MCF 10A (cell line): Measurements from ENCODE around the gene MLLT10. TPM values are rescaled to one million over a fixed set of nuclear protein-coding genes. Genes with fewer than 3 reads are reported as not detected.

ENCODE experiments used
- BruUV-seq: library from RNA; stranded (reverse); fragments of 400-500 nt; replicated peaks from 2 replicates; lab custom pipeline; 2021; lab: Mats Ljungman, UMichigan
- CTCF ChIA-PET: fragments of 300-600 bp; sonication (Branson Sonifier 250); formaldehyde crosslinking; extraction: SDS; loops from one replicate; lab custom pipeline; 2021; ENCODE audit warnings: antibody characterized with exemption, inconsistent platforms; lab: Yijun Ruan, JAX
- POLR2A ChIA-PET: fragments of 300-600, 350-650 bp; sonication (Branson Sonifier 250); formaldehyde crosslinking; extraction: SDS; loops from one replicate; lab custom pipeline; 2020; ENCODE audit warnings: antibody characterized with exemption, inconsistent platforms; lab: Yijun Ruan, JAX
- DNase-seq: peaks from one replicate; pipeline ENCODE4 v3.0.0-alpha.2; 2018; ENCODE audit not compliant: unreplicated experiment
- H3K27ac Mint-ChIP-seq: one replicate; pipeline ENCODE4 v1.8.0; 2022; ENCODE audit warnings: mild to moderate bottlenecking, low read depth, mixed read lengths; ENCODE audit not compliant: unreplicated experiment
- H3K27me3 Mint-ChIP-seq: one replicate; pipeline ENCODE4 v1.8.0; 2022; ENCODE audit warnings: mixed read lengths; ENCODE audit not compliant: insufficient read depth, unreplicated experiment
- H3K36me3 Mint-ChIP-seq: one replicate; pipeline ENCODE4 v1.8.0; 2022; ENCODE audit warnings: mild to moderate bottlenecking, moderate library complexity, mixed read lengths; ENCODE audit not compliant: insufficient read depth, unreplicated experiment
- H3K4me1 Mint-ChIP-seq: one replicate; pipeline ENCODE4 v1.8.0; 2022; ENCODE audit warnings: mixed read lengths; ENCODE audit not compliant: insufficient read depth, unreplicated experiment
- H3K4me3 Mint-ChIP-seq: one replicate; pipeline ENCODE4 v1.8.0; 2022; ENCODE audit warnings: mild to moderate bottlenecking, moderate library complexity, mixed read lengths; ENCODE audit not compliant: unreplicated experiment
- H3K9me3 Mint-ChIP-seq: one replicate; pipeline ENCODE4 v1.8.0; 2022; ENCODE audit warnings: mixed read lengths; ENCODE audit not compliant: unreplicated experiment
- intact Hi-C: fragments of 100-400 bp; cut with micrococcal nuclease; formaldehyde crosslinking; loops from 2 replicates; pipeline ENCODE4 v1.14.1; 2022
- total RNA-seq: library from RNA; stranded (reverse); gene quantifications from 2 replicates; pipeline ENCODE4 v1.2.3, GENCODE V29; 2022
- TF ChIP-seq, protein P1 (sequence below): fragments of 200-600 bp; IDR thresholded peaks from one replicate; pipeline ENCODE4 v1.8.0; 2022; ENCODE audit warnings: antibody characterized with exemption, mild to moderate bottlenecking; ENCODE audit not compliant: unreplicated experiment

Gene MLLT10
- total RNA-seq, 1 experiment from 2014 or later = 47.5 TPM

GRCh38 chr10:21753497-21754270 is 219.7 kb downstream of the MLLT10 start:
- no peak overlapping the region for H3K4me3 Mint-ChIP-seq
- TF ChIP-seq, protein P1, sequence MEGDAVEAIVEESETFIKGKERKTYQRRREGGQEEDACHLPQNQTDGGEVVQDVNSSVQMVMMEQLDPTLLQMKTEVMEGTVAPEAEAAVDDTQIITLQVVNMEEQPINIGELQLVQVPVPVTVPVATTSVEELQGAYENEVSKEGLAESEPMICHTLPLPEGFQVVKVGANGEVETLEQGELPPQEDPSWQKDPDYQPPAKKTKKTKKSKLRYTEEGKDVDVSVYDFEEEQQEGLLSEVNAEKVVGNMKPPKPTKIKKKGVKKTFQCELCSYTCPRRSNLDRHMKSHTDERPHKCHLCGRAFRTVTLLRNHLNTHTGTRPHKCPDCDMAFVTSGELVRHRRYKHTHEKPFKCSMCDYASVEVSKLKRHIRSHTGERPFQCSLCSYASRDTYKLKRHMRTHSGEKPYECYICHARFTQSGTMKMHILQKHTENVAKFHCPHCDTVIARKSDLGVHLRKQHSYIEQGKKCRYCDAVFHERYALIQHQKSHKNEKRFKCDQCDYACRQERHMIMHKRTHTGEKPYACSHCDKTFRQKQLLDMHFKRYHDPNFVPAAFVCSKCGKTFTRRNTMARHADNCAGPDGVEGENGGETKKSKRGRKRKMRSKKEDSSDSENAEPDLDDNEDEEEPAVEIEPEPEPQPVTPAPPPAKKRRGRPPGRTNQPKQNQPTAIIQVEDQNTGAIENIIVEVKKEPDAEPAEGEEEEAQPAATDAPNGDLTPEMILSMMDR = no peak
- H3K27me3 Mint-ChIP-seq = no peaks in the 10 kb centered on the region
- peaks cover 10% of the 10 kb centered on the region for H3K36me3 Mint-ChIP-seq
- H3K4me1 Mint-ChIP-seq = peaks cover 6% of the 10 kb centered on the region
- no peak for DNase-seq
- POLR2A ChIA-PET = interaction anchor here (0.7 kb wide), 1 partner anchor 50 kb away, joined by 4 read pairs; no protein-coding TSS in a partner anchor
- no TSS peak for BruUV-seq
- intact Hi-C loops = no loop called here
- H3K9me3 Mint-ChIP-seq = no peaks in the 10 kb centered on the region
- CTCF ChIA-PET = no interaction called here
- H3K27ac Mint-ChIP-seq = no peak overlapping the region

GRCh38 chr10:21754410-21755011 is 220.5 kb downstream of the MLLT10 start:
- intact Hi-C loops = no loop called here
- Mint-ChIP-seq H3K36me3 (peaks cover 10% of the 10 kb centered on the region), H3K4me1 (peaks cover 6% of the 10 kb centered on the region), H3K27me3 (no peaks in the 10 kb centered on the region), H3K9me3 (no peaks in the 10 kb centered on the region), H3K27ac (no peak overlapping the region), H3K4me3 (no peak overlapping the region)
- CTCF ChIA-PET = no interaction called here
- DNase-seq = no peak
- BruUV-seq = no TSS peak
- POLR2A ChIA-PET = interaction anchor here (0.6 to 0.7 kb wide), 2 partner anchors 51 to 1019 kb away, joined by 3 to 4 read pairs; no protein-coding TSS in a partner anchor
- TF ChIP-seq, protein P1 = no peak

- Mint-ChIP-seq H3K36me3 (peaks cover 6% of the 10 kb centered on the region), H3K27ac (no peak overlapping the region), H3K9me3 (no peaks in the 10 kb centered on the region), H3K4me1 (no peaks in the 10 kb centered on the region), H3K4me3 (no peak overlapping the region), H3K27me3 (no peaks in the 10 kb centered on the region)
- TF ChIP-seq, protein P1 = no peak
- ChIA-PET CTCF (no interaction called here), POLR2A (interaction anchor here (0.8 to 1.2 kb wide), 2 partner anchors 11 to 19 kb away, joined by 3 to 5 read pairs; no protein-coding TSS in a partner anchor)
- intact Hi-C loops = no loop called here
- DNase-seq = no peak
- no TSS peak for BruUV-seq
These were observed 222.7 kb downstream of the MLLT10 start for GRCh38 chr10:21756707-21757106.

GRCh38 chr10:21757185-21757901 is 223.3 kb downstream of the MLLT10 start:
- ChIA-PET CTCF (no interaction called here), POLR2A (interaction anchor here (0.8 to 1.2 kb wide), 2 partner anchors 10 to 19 kb away, joined by 3 to 5 read pairs; no protein-coding TSS in a partner anchor)
- peaks cover 6% of the 10 kb centered on the region for H3K36me3 Mint-ChIP-seq
- H3K9me3 Mint-ChIP-seq = no peaks in the 10 kb centered on the region
- H3K27ac Mint-ChIP-seq = no peak overlapping the region
- no peaks in the 10 kb centered on the region for H3K27me3 Mint-ChIP-seq
- intact Hi-C loops = no loop called here
- no peaks in the 10 kb centered on the region for H3K4me1 Mint-ChIP-seq
- no peak for DNase-seq
- TF ChIP-seq, protein P1 = no peak
- no peak overlapping the region for H3K4me3 Mint-ChIP-seq
- no TSS peak for BruUV-seq
